Measurements from ENCODE around the gene ZNF197.

ZNF197 gene

GRCh38 chr3:44601749-44602148 lies 23.1 kb upstream of the ZNF197 start:
- Histone ChIP-seq H3K4me1 (ENCODE audit: control insufficient read depth, insufficient read depth, low read length, poor library complexity, severe bottlenecking) (no peaks in the 10 kb centered on the region), H3K9me3 (ENCODE audit: control insufficient read depth, low read length) (no peaks in the 10 kb centered on the region), H3K27ac (ENCODE audit: insufficient read depth, low read length, poor library complexity, severe bottlenecking) (no peak overlapping the region), H3K36me3 (ENCODE audit: control insufficient read depth, insufficient read depth, low read length) (no peaks in the 10 kb centered on the region), H3K27me3 (replicated peaks; ENCODE audit: control insufficient read depth, insufficient read depth, low read length, poor library complexity, severe bottlenecking) (no peaks in the 10 kb centered on the region), H3K4me3 (ENCODE audit: insufficient read depth, low read depth, low read length, poor library complexity, severe bottlenecking) (no peak overlapping the region)
- DNase-seq, result no peak

- Histone ChIP-seq H3K9me3 (ENCODE audit: control insufficient read depth, low read length) (no peaks in the 10 kb centered on the region), H3K4me3 (ENCODE audit: insufficient read depth, low read depth, low read length, poor library complexity, severe bottlenecking) (no peak overlapping the region), H3K27ac (ENCODE audit: insufficient read depth, low read length, poor library complexity, severe bottlenecking) (no peak overlapping the region), H3K36me3 (ENCODE audit: control insufficient read depth, insufficient read depth, low read length) (no peaks in the 10 kb centered on the region), H3K4me1 (ENCODE audit: control insufficient read depth, insufficient read depth, low read length, poor library complexity, severe bottlenecking) (no peaks in the 10 kb centered on the region), H3K27me3 (replicated peaks; ENCODE audit: control insufficient read depth, insufficient read depth, low read length, poor library complexity, severe bottlenecking) (no peaks in the 10 kb centered on the region)
- no peak for DNase-seq
Measured at GRCh38 chr3:44612678-44613077, 12.2 kb upstream of the ZNF197 start.

DNA sequence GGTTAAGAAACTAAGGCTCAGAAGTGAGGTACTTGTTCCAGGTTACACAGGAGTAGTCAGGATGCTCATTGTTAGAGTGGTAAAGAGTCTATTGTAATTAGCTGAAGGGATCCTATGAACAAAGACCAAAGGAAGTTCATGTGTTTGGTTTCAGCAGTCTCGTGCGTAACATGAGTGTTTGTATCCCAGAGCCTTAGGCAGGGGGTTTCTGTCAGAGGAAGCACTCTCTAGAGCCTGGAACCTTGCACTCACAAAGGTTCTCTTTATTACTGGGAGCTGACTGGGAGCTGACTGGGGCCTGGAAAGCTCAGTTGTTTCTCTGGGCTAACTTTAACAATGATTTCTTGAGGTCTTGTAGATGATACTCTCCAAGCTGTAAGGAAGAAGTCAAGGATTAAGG lies 3.9 kb downstream of the ZNF197 start:
- DNase-seq, result no peak
- no peak overlapping the region for H3K4me3 ChIP-seq (ENCODE audit: insufficient read depth, low read depth, low read length, poor library complexity, severe bottlenecking)
- peaks cover 3% of the 10 kb centered on the region for H3K4me1 ChIP-seq (ENCODE audit: control insufficient read depth, insufficient read depth, low read length, poor library complexity, severe bottlenecking)
- H3K27me3 ChIP-seq (replicated peaks; ENCODE audit: control insufficient read depth, insufficient read depth, low read length, poor library complexity, severe bottlenecking), result no peaks in the 10 kb centered on the region
- peaks cover 25% of the 10 kb centered on the region for H3K36me3 ChIP-seq (ENCODE audit: control insufficient read depth, insufficient read depth, low read length)
- no peaks in the 10 kb centered on the region for H3K9me3 ChIP-seq (ENCODE audit: control insufficient read depth, low read length)
- H3K27ac ChIP-seq (ENCODE audit: insufficient read depth, low read length, poor library complexity, severe bottlenecking), result no peak overlapping the region

DNA sequence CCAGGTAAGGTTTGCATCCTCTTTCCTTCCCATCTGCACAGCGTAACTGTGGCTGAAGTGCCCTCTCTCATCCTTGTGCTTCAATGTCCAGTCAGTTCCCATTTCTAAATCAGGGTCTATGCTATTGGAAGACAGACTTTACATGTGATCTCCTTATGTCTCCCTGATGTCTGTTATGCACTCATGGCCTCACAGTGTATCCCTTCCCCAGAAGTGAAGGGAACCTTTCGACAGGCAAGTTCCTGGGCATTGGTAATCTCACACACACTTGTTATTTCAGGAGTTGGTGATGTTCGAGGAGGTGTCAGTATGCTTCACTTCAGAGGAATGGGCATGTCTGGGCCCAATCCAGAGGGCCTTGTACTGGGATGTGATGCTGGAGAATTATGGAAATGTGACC lies 7.4 kb downstream of the ZNF197 start:
- peaks cover 54% of the 10 kb centered on the region for H3K36me3 ChIP-seq (ENCODE audit: control insufficient read depth, insufficient read depth, low read length)
- H3K27ac ChIP-seq (ENCODE audit: insufficient read depth, low read length, poor library complexity, severe bottlenecking), result no peak overlapping the region
- no peaks in the 10 kb centered on the region for H3K9me3 ChIP-seq (ENCODE audit: control insufficient read depth, low read length)
- H3K4me1 ChIP-seq (ENCODE audit: control insufficient read depth, insufficient read depth, low read length, poor library complexity, severe bottlenecking), result no peaks in the 10 kb centered on the region
- H3K4me3 ChIP-seq (ENCODE audit: insufficient read depth, low read depth, low read length, poor library complexity, severe bottlenecking), result no peak overlapping the region
- no peak for DNase-seq
- no peaks in the 10 kb centered on the region for H3K27me3 ChIP-seq (replicated peaks; ENCODE audit: control insufficient read depth, insufficient read depth, low read length, poor library complexity, severe bottlenecking)

- H3K27me3 ChIP-seq (replicated peaks; ENCODE audit: control insufficient read depth, insufficient read depth, low read length, poor library complexity, severe bottlenecking), result no peaks in the 10 kb centered on the region
- DNase-seq, result no peak
- no peaks in the 10 kb centered on the region for H3K4me1 ChIP-seq (ENCODE audit: control insufficient read depth, insufficient read depth, low read length, poor library complexity, severe bottlenecking)
- H3K9me3 ChIP-seq (ENCODE audit: control insufficient read depth, low read length), result peaks cover 38% of the 10 kb centered on the region
- H3K27ac ChIP-seq (ENCODE audit: insufficient read depth, low read length, poor library complexity, severe bottlenecking), result no peak overlapping the region
- no peak overlapping the region for H3K4me3 ChIP-seq (ENCODE audit: insufficient read depth, low read depth, low read length, poor library complexity, severe bottlenecking)
- H3K36me3 ChIP-seq (ENCODE audit: control insufficient read depth, insufficient read depth, low read length), result peaks cover 58% of the 10 kb centered on the region
Measured at GRCh38 chr3:44642337-44642736, 17.5 kb downstream of the ZNF197 start.

DNA sequence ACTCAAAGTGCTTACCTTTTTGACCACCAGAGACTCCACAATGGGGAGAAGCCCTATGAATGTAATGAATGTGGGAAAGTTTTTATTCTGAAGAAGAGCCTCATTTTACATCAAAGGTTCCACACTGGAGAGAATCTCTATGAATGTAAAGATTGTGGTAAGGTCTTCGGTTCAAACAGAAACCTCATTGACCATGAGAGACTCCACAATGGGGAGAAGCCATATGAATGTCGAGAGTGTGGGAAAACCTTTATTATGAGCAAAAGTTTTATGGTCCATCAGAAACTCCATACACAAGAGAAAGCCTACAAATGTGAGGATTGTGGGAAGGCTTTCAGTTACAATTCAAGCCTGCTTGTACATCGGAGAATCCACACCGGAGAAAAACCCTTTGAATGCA lies 18.2 kb downstream of the ZNF197 start:
- DNase-seq, result no peak
- Histone ChIP-seq H3K27me3 (replicated peaks; ENCODE audit: control insufficient read depth, insufficient read depth, low read length, poor library complexity, severe bottlenecking) (no peaks in the 10 kb centered on the region), H3K4me1 (ENCODE audit: control insufficient read depth, insufficient read depth, low read length, poor library complexity, severe bottlenecking) (no peaks in the 10 kb centered on the region), H3K36me3 (ENCODE audit: control insufficient read depth, insufficient read depth, low read length) (peaks cover 52% of the 10 kb centered on the region), H3K9me3 (ENCODE audit: control insufficient read depth, low read length) (peaks cover 38% of the 10 kb centered on the region), H3K4me3 (ENCODE audit: insufficient read depth, low read depth, low read length, poor library complexity, severe bottlenecking) (no peak overlapping the region), H3K27ac (ENCODE audit: insufficient read depth, low read length, poor library complexity, severe bottlenecking) (no peak overlapping the region)

DNA sequence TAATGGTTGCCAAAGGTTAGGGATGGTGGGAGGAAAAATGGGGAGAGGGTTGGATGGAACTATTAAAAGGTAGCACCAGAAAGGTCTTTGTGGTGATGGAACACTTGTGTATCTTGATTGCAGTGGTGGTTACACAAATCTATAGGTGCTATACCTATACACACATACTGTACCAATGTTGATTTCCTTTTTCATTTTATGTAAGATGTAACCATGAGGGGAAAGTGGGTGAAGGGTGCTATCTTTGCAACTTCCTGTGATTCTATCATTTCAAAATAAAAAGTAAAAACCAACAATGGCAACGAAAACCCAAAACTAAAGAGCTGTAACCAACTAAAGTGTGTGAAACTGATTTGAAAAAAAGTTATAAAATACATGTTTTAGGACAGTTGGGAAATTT lies 22.9 kb downstream of the ZNF197 start:
- DNase-seq, result no peak
- H3K9me3 ChIP-seq (ENCODE audit: control insufficient read depth, low read length), result peaks cover 12% of the 10 kb centered on the region
- H3K4me1 ChIP-seq (ENCODE audit: control insufficient read depth, insufficient read depth, low read length, poor library complexity, severe bottlenecking), result no peaks in the 10 kb centered on the region
- H3K27ac ChIP-seq (ENCODE audit: insufficient read depth, low read length, poor library complexity, severe bottlenecking), result no peak overlapping the region
- no peak overlapping the region for H3K4me3 ChIP-seq (ENCODE audit: insufficient read depth, low read depth, low read length, poor library complexity, severe bottlenecking)
- H3K36me3 ChIP-seq (ENCODE audit: control insufficient read depth, insufficient read depth, low read length), result peaks cover 6% of the 10 kb centered on the region
- no peaks in the 10 kb centered on the region for H3K27me3 ChIP-seq (replicated peaks; ENCODE audit: control insufficient read depth, insufficient read depth, low read length, poor library complexity, severe bottlenecking)

DNA sequence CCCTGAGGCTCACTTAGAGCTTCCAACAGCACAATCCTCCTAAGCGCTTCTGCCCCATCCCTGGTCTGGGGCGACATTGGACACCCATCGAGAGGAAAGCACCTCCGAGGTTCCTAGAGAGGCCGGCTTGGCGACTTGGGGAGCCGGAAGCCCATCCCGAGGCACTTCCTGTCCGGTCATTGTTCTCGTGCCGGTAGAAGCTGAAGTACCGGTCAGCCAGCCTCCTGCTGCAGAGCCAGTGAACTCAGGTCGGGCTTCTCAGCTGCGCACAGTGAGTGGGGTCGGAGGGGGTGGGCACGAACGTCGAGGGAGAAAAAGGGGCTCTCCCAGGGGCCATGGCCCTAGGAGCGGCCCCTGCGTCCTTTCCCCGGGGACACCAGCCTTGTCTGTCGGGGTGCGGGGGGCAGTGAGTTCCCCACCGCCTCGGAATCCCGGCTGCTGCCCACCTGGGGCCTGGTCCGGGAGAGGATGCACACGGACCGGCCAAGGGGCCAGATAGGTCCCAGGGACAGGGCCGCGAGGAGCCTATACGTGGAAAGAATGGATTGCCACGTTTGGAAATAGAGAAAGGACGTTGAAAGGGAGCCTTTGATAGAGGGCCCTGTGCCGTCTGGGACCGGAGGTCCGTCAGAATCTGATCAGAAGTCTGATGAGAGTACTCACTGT lies 23.9 kb downstream of the ZNF197 start, which contains the start of gene ZNF35:
TSS of gene ZNF35 (plus strand) at position 169 of the 666 bp plus-strand sequence. CDS start 2,336 bp downstream, outside the sequence.
- H3K4me1 ChIP-seq (ENCODE audit: control insufficient read depth, insufficient read depth, low read length, poor library complexity, severe bottlenecking), result no peaks in the 10 kb centered on the region
- H3K27me3 ChIP-seq (replicated peaks; ENCODE audit: control insufficient read depth, insufficient read depth, low read length, poor library complexity, severe bottlenecking), result no peaks in the 10 kb centered on the region
- H3K27ac ChIP-seq (ENCODE audit: insufficient read depth, low read length, poor library complexity, severe bottlenecking), result no peak within 1 kb of the TSS
- no peak for DNase-seq
- peaks cover 4% of the 10 kb centered on the region for H3K9me3 ChIP-seq (ENCODE audit: control insufficient read depth, low read length)
- H3K36me3 ChIP-seq (ENCODE audit: control insufficient read depth, insufficient read depth, low read length), result peaks cover 8% of the 10 kb centered on the region
- peak within 1 kb of the TSS; percentile 67 for H3K4me3 ChIP-seq (ENCODE audit: insufficient read depth, low read depth, low read length, poor library complexity, severe bottlenecking)

- peaks cover 9% of the 10 kb centered on the region for H3K36me3 ChIP-seq (ENCODE audit: control insufficient read depth, insufficient read depth, low read length)
- H3K9me3 ChIP-seq (ENCODE audit: control insufficient read depth, low read length), result peaks cover 4% of the 10 kb centered on the region
- H3K27ac ChIP-seq (ENCODE audit: insufficient read depth, low read length, poor library complexity, severe bottlenecking), result no peak overlapping the region
- no peak overlapping the region for H3K4me3 ChIP-seq (ENCODE audit: insufficient read depth, low read depth, low read length, poor library complexity, severe bottlenecking)
- H3K27me3 ChIP-seq (replicated peaks; ENCODE audit: control insufficient read depth, insufficient read depth, low read length, poor library complexity, severe bottlenecking), result no peaks in the 10 kb centered on the region
- no peak for DNase-seq
- no peaks in the 10 kb centered on the region for H3K4me1 ChIP-seq (ENCODE audit: control insufficient read depth, insufficient read depth, low read length, poor library complexity, severe bottlenecking)
Measured at GRCh38 chr3:44649709-44650108, 24.9 kb downstream of the ZNF197 start.

DNA sequence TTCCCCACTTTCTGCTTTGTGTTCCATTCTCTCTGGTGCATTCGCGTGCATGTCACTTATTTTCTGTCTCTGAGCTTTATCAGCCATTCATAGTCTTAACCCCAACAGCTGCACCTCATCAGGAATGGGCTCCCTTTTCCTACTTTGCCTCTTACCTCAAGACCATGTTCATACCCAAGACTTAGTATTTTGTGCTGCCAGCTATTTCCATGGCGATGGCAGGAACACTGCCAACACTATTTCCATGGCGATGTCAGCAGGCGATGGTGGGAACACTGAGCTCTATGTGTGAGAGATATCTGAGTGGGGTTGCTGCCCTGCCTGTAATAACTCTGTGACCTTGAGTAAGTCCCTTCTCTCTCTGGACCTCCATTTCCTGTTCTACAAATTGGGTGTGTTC lies 29.2 kb downstream of the ZNF197 start:
- H3K4me3 ChIP-seq (ENCODE audit: insufficient read depth, low read depth, low read length, poor library complexity, severe bottlenecking), result no peak overlapping the region
- DNase-seq, result no peak
- no peaks in the 10 kb centered on the region for H3K9me3 ChIP-seq (ENCODE audit: control insufficient read depth, low read length)
- no peaks in the 10 kb centered on the region for H3K27me3 ChIP-seq (replicated peaks; ENCODE audit: control insufficient read depth, insufficient read depth, low read length, poor library complexity, severe bottlenecking)
- H3K36me3 ChIP-seq (ENCODE audit: control insufficient read depth, insufficient read depth, low read length), result peaks cover 17% of the 10 kb centered on the region
- H3K27ac ChIP-seq (ENCODE audit: insufficient read depth, low read length, poor library complexity, severe bottlenecking), result no peak overlapping the region
- H3K4me1 ChIP-seq (ENCODE audit: control insufficient read depth, insufficient read depth, low read length, poor library complexity, severe bottlenecking), result no peaks in the 10 kb centered on the region

All from effector memory CD4-positive, alpha-beta T cell (primary cell).